HG03565 (cell line): ENCODE measurements around the gene FRAT1.

Experiments used
- ATAC-seq: cut with Tn5 transposase; IDR thresholded peaks from one replicate; pipeline ENCODE4 v1.9.1; 2021; ENCODE audit warnings: mild to moderate bottlenecking, moderate library complexity; ENCODE audit not compliant: unreplicated experiment

The FRAT1 gene

GRCh38 chr10:97307866-97308780, 10.9 kb upstream of the FRAT1 start:
- ATAC-seq = no peak

DNA sequence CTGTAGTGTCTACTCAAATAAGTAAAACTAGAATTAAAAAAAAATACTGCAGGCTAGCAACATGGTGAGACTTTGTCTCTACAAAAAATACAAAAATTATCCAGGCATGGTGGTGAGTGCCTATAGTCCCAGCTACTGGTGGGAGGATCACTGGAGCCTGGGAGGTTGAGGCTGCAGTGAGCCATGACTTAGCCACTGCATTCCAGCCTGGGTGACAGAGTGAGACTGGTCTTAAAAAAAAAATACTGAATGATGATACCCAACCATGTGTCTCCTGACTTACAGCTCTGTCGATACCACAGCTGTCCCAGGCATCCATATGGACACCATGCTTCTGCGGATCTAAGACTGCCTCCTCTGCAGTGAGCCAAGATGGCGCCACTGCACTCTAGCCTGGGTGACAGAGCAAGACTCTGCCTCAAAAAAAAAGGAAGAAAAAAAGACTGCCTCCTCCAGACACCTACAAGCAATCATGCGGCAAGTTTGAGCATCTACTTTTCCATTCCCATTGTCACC, 7.9 kb upstream of the FRAT1 start:
- ATAC-seq = no peak

DNA sequence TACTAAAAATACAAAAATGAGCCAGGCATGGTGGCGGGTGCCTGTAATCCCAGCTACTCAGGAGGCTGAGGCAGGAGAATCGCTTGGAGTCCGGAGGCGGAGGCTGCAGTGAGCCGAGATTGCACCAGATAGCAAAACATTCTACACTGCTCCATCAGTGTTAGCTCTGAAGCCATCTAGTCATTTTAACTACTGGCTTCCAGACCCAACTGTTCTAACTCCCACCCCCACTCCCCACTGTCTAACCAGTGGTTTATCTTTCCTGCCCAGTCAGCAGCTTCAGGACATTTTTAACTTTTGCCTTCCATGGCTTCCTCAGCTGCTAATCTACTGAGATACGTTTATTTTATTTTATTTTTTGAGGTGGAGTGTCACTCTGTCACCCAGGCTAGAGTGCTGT, 6.2 kb upstream of the FRAT1 start:
- no peak for ATAC-seq

DNA sequence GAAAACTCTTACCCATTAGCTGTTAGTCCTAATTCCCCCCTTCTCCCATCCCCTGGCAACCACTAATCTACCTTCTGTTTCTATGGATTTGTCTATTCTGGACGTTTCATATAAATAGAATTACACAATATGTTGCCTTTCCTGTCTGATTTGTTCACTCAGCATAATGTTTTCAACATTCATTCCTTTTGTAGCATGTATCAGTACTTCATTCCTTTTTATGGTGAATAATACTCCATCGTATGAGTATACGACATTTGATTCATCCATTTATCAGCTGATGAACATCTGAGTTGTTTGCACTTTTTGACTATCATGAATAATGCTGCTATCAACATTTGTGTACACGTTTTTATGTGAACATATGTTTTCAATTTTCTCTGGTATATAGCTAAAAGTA, 4.4 kb upstream of the FRAT1 start:
- no peak for ATAC-seq

DNA sequence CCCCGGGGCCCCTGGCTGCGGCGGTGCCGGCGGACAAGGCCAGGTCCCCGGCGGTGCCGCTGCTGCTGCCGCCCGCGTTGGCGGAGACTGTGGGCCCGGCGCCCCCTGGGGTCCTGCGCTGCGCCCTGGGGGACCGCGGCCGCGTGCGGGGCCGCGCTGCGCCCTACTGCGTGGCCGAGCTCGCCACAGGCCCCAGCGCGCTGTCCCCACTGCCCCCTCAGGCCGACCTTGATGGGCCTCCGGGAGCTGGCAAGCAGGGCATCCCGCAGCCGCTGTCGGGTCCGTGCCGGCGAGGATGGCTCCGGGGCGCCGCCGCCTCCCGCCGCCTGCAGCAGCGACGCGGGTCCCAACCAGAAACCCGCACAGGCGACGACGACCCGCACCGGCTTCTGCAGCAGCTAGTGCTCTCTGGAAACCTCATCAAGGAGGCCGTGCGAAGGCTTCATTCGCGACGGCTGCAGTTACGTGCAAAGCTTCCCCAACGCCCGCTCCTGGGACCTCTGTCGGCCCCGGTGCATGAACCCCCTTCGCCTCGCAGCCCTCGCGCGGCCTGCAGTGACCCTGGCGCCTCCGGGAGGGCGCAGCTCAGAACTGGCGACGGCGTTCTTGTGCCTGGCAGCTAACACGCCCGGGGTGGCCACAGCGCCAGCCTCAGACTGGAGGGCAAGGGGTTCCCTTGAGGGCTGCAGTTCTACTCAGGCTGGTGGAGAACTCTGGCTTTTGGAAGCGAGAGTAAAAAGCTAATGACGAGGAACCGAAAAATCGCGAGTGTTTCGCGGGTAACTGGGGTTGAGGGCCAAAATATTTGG, 804 bp downstream of the FRAT1 start:
- peak; percentile 22 for ATAC-seq

- no peak for ATAC-seq
These were observed 1.5 kb downstream of the FRAT1 start for GRCh38 chr10:97320480-97321031.

DNA sequence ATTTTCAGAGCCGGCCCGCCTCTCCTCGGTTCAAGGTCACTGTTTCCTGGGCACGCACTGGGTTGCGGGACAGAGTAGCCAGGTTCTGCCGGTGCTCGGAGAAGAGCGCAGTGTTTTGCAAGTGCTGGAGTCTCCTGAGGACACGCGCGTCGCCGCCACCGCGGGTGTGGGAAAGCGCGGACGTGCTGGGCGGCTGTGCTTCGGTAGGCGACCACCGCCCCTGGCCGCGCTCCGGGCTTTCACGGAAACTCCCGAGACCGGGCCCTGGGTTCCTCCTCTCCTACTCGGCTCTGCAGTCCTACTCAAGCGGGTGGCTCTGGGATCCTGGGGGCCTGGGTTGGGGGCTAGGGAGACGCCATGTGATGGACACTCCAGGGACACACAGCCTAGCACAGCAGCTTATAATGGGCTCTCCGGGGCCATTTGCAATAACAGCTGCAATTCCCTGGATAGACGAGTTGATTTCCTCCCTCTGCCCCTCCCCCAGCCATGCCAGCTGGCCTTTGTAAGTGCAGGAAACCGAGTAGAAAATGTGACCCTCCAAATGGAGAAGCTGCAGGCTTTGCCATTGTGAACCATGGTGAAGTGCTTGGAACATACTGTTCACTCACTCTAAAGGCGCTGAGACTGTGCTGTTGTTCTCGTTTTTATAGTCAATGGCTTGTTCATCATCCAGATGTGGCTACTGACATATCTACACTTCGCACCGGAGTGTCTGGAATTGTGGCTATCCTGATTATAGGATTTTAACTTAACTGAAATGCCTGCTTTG, 2.1 kb downstream of the FRAT1 start:
- no peak for ATAC-seq

DNA sequence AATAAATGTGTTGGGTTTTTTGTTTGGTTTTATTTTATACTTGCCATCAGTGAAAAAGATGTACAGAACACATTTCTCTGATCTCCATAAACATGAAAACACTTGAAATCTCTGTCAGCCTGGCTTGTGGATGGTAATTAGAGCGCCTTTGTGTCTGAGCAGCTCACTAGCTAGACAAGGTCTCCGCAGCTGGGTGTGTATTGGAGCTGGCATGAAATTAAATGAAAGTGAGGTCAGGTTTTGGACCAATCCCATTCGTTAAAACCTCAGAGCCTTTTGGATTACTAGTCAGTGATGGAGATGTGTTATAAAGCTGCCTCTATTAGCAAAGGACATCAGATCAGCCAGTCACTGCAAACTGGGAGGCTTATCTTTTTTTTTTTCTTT, 2.7 kb downstream of the FRAT1 start:
- ATAC-seq = no peak

DNA sequence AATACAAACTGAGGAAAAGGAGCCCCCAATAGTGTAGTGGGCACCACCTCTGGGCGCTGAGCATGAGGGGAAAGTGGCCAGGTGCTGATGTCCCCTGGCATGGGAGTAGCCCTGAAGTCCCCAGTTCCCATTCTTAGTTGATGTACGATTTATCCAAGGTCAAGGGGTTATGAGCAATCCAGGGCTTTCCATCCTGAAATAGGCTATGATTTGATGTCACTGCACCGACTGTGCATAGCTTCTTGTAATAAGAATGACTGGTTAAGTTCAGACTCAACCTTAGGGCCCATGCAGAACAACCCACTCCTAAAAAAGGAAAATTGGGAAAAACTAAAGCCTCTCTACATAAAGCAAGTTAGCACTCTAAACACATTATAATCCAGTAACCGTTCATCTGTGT, 4.4 kb downstream of the FRAT1 start:
- ATAC-seq = no peak

GRCh38 chr10:97325754-97326153, 6.7 kb downstream of the FRAT1 start:
- no peak for ATAC-seq

- no peak for ATAC-seq
These were observed 8.6 kb downstream of the FRAT1 start for GRCh38 chr10:97327348-97328294.

- no peak for ATAC-seq
These were observed 9.8 kb downstream of the FRAT1 start for GRCh38 chr10:97328646-97329453.

DNA sequence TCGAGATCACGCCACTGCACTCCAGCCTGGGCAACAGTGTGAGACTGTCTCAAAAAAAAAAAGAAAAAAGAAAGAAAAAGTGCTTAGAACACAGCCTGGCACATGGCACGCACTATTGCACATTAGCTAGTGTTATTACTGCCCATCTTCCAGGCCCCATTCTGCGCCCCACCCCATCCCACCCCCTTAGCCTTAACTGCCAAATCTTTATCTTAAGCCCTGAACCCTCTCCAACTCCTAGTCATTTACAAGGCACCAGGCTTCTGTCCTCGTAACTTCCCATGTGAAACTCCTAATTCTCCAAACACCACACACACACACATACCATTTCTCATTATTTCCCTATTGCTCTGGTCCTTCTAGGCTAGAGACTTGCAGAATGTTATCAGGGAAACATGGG, 10.7 kb downstream of the FRAT1 start:
- no peak for ATAC-seq

DNA sequence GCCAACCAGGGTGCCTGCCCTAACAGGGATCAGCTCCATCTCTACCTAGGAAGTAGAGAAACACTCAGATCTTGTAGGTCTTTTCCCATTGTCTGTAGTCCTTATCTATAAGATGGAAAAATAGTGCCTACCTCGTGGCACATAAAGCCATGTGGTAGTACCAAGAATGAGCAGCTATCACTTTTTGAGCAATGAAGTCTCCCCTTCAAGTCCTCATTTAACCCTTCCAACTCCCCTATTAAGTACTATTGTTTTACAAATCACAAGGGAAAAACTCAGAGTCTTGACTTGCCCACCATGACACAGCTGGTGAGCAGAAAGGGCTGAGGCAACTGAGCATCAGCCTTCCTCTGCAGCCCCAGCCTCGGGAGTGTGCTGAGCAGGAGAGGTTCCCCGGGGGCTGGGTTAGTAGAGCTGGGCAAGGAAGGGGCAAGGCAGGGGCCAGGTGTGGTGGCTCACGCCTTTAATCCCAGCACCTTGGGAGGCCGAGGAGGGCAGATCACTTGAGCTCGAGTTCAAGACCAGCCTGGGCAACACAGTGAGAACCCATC, 12.2 kb downstream of the FRAT1 start:
- no peak for ATAC-seq

DNA sequence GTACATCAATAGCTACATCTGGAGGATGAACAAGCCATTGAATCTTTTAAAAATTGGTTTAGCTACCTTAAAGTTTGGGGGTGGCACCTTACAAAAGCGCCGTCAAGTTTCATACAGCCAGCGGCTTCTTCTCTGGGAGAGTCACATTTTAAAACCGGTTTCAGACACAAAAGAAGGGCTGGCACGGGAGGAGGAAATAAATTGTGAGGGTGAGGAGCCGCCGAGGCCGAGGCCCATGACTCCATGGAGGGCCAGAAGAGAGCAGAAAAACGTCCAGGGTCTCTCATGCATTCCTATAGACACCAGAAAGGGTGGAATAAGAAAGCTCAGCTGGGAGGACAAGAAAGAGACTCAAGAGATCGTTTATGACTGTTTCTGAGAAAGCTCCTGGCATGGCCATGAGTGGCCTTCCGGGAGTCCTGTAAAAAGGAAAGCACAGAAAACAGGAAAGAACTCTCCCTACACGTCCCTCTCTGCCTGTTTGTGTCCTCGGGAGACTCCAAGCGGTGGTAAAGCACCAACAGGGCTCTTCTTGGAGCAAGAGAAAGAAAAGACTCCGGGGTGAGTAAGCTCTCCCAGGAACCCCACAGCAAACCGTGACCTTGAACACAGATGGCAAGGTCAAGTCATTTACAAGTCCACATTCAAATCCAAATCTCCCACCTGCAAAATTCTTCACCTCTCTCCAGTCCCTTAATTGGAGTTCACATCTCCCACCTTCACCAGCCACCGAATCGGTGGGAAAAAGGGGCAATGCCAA, 13.7 kb downstream of the FRAT1 start:
- no peak for ATAC-seq

- ATAC-seq = no peak
These were observed 14.2 kb downstream of the FRAT1 start for GRCh38 chr10:97333351-97333600.

GRCh38 chr10:97333601-97334369, 14.7 kb downstream of the FRAT1 start:
- ATAC-seq = peak; percentile 19
